ENCODE measurements around the gene MDC1.

DNA sequence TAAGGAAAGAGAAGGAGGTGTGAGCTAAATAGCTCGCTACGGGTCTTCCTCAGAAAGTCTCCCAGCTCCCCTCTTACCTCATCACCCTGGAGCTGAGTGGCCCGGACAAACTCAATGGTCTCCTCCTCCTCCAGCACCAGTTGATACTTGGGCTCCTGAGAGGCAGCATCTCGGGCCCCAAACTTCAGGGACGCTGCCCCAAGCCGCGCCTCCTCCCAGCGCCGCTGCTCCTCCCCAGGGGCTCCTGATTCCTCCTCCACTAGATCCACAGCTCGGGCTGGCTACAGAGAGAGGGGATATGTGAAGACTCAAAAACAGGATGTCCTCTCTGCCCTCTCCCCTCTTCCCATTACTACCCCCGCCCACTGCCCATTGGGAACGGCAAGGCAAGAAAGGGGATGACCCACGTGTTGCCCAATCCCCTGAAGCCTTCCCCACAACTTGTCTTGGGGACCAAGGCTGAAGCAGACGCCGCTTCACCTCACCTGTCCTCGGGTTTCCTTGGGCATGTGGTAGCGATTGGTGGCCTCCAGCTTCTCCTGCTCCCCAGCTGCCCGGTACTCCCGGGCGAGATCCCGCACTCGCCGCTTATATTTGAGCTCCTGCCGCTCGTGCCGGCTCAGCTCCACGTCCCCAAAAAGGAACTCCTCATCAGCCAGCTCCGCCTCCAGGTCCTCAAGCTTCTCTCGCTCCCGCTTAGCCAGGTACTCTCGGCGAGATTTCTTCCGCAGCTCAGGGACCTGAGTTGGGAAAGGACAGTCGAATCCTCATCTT, 51.9 kb downstream of the MDC1 start:
- TF ChIP-seq, protein P1, sequence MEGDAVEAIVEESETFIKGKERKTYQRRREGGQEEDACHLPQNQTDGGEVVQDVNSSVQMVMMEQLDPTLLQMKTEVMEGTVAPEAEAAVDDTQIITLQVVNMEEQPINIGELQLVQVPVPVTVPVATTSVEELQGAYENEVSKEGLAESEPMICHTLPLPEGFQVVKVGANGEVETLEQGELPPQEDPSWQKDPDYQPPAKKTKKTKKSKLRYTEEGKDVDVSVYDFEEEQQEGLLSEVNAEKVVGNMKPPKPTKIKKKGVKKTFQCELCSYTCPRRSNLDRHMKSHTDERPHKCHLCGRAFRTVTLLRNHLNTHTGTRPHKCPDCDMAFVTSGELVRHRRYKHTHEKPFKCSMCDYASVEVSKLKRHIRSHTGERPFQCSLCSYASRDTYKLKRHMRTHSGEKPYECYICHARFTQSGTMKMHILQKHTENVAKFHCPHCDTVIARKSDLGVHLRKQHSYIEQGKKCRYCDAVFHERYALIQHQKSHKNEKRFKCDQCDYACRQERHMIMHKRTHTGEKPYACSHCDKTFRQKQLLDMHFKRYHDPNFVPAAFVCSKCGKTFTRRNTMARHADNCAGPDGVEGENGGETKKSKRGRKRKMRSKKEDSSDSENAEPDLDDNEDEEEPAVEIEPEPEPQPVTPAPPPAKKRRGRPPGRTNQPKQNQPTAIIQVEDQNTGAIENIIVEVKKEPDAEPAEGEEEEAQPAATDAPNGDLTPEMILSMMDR (IDR thresholded peaks at IDR 0.05; ENCODE audit: poor library complexity, severe bottlenecking) = no peak
- TF ChIP-seq EZH2 (IDR thresholded peaks at IDR 0.05; ENCODE audit: borderline replicate concordance, insufficient read depth, low read length, poor library complexity, severe bottlenecking) (no peak), EP300 (conservative IDR thresholded peaks at IDR 0.05; ENCODE audit: poor library complexity, severe bottlenecking) (no peak), TAF1 (IDR thresholded peaks at IDR 0.05; ENCODE audit: low read depth) (no peak), POLR2AphosphoS5 (IDR thresholded peaks at IDR 0.05) (no peak), RAD21 (conservative IDR thresholded peaks at IDR 0.05) (no peak), SMC3 (conservative IDR thresholded peaks at IDR 0.05; ENCODE audit: poor library complexity) (no peak)
- TF ChIP-seq, protein P2, sequence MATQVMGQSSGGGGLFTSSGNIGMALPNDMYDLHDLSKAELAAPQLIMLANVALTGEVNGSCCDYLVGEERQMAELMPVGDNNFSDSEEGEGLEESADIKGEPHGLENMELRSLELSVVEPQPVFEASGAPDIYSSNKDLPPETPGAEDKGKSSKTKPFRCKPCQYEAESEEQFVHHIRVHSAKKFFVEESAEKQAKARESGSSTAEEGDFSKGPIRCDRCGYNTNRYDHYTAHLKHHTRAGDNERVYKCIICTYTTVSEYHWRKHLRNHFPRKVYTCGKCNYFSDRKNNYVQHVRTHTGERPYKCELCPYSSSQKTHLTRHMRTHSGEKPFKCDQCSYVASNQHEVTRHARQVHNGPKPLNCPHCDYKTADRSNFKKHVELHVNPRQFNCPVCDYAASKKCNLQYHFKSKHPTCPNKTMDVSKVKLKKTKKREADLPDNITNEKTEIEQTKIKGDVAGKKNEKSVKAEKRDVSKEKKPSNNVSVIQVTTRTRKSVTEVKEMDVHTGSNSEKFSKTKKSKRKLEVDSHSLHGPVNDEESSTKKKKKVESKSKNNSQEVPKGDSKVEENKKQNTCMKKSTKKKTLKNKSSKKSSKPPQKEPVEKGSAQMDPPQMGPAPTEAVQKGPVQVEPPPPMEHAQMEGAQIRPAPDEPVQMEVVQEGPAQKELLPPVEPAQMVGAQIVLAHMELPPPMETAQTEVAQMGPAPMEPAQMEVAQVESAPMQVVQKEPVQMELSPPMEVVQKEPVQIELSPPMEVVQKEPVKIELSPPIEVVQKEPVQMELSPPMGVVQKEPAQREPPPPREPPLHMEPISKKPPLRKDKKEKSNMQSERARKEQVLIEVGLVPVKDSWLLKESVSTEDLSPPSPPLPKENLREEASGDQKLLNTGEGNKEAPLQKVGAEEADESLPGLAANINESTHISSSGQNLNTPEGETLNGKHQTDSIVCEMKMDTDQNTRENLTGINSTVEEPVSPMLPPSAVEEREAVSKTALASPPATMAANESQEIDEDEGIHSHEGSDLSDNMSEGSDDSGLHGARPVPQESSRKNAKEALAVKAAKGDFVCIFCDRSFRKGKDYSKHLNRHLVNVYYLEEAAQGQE (IDR thresholded peaks at IDR 0.05; ENCODE audit: borderline replicate concordance) = no peak

All from neural cell (in vitro differentiated cells).